IPS-20b (cell line): ENCODE data around the gene TYRO3.

Experiments used
- H3K27ac ChIP-seq: one replicate; pipeline ENCODE4 v1.5.1; 2013; ENCODE audit warnings: low read length
- H3K27me3 ChIP-seq: 2 replicates; pipeline ENCODE4 v1.6.1; 2013; ENCODE audit warnings: mild to moderate bottlenecking, low read length, inconsistent platforms; ENCODE audit not compliant: insufficient read depth
- H3K36me3 ChIP-seq: 2 replicates; pipeline ENCODE4 v1.6.1; 2013; ENCODE audit warnings: low read depth, mild to moderate bottlenecking, inconsistent platforms, low read length, moderate library complexity; ENCODE audit not compliant: insufficient read depth
- H3K4me1 ChIP-seq: 2 replicates; pipeline ENCODE4 v1.6.1; 2013; ENCODE audit warnings: mild to moderate bottlenecking, control low read depth, inconsistent platforms, low read length, moderate library complexity; ENCODE audit not compliant: insufficient read depth
- H3K4me3 ChIP-seq: 2 replicates; pipeline ENCODE4 v1.5.1; 2013; ENCODE audit warnings: mild to moderate bottlenecking, low read length, inconsistent platforms
- H3K9ac ChIP-seq: 2 replicates; pipeline ENCODE4 v1.6.1; 2013; ENCODE audit warnings: low read depth, mild to moderate bottlenecking, inconsistent platforms, low read length, moderate library complexity
- H3K9me3 ChIP-seq: 2 replicates; pipeline ENCODE4 v1.6.1; 2013; ENCODE audit warnings: mild to moderate bottlenecking, low read depth, low read length, inconsistent platforms; ENCODE audit not compliant: insufficient read depth

The TYRO3 gene

GRCh38 chr15:41558400-41559238 lies at the start of gene TYRO3:
TSS of gene TYRO3 (plus strand) at chr15:41559212. CDS start at chr15:41559258, 46 bp downstream.
- H3K27me3 ChIP-seq, result peaks cover 8% of the 10 kb centered on the region; the same call in 1 of the 2 replicates
- H3K9me3 ChIP-seq, result no peaks in the 10 kb centered on the region
- peaks cover 39% of the 10 kb centered on the region for H3K4me1 ChIP-seq
- H3K4me3 ChIP-seq, result peak within 1 kb of the TSS; percentile 91
- peak within 1 kb of the TSS; percentile 87; the same call in 1 of the 2 replicates for H3K9ac ChIP-seq
- H3K36me3 ChIP-seq, result peaks cover 17% of the 10 kb centered on the region
- peak within 1 kb of the TSS; percentile 40 for H3K27ac ChIP-seq

- no peak overlapping the region for H3K27ac ChIP-seq
- H3K4me1 ChIP-seq, result no peaks in the 10 kb centered on the region
- H3K4me3 ChIP-seq, result no peak overlapping the region
- no peak overlapping the region for H3K9ac ChIP-seq
- H3K36me3 ChIP-seq, result no peaks in the 10 kb centered on the region
- peaks cover 88% of the 10 kb centered on the region for H3K27me3 ChIP-seq
- H3K9me3 ChIP-seq, result no peaks in the 10 kb centered on the region
These were observed 48.3 kb upstream of the TYRO3 start for GRCh38 chr15:41510728-41511127.

GRCh38 chr15:41511331-41511898 lies 47.6 kb upstream of the TYRO3 start:
- H3K27me3 ChIP-seq, result peaks cover 82% of the 10 kb centered on the region
- H3K4me3 ChIP-seq, result peak overlapping the region; percentile 14; the same call in 1 of the 2 replicates
- H3K9me3 ChIP-seq, result no peaks in the 10 kb centered on the region
- no peak overlapping the region for H3K27ac ChIP-seq
- H3K9ac ChIP-seq, result no peak overlapping the region
- no peaks in the 10 kb centered on the region for H3K36me3 ChIP-seq
- H3K4me1 ChIP-seq, result no peaks in the 10 kb centered on the region

- Histone ChIP-seq H3K4me3 (peak overlapping the region; percentile 23; the same call in 1 of the 2 replicates), H3K9me3 (no peaks in the 10 kb centered on the region), H3K27ac (no peak overlapping the region), H3K36me3 (peaks cover 1% of the 10 kb centered on the region; the same call in 1 of the 2 replicates), H3K9ac (no peak overlapping the region), H3K27me3 (peaks cover 78% of the 10 kb centered on the region), H3K4me1 (no peaks in the 10 kb centered on the region)
These were observed 47.1 kb upstream of the TYRO3 start for GRCh38 chr15:41511899-41512369.

- Histone ChIP-seq H3K9me3 (no peaks in the 10 kb centered on the region), H3K9ac (no peak overlapping the region), H3K27ac (no peak overlapping the region), H3K36me3 (peaks cover 7% of the 10 kb centered on the region), H3K4me1 (no peaks in the 10 kb centered on the region), H3K27me3 (peaks cover 72% of the 10 kb centered on the region), H3K4me3 (peak overlapping the region; percentile 61; the same call in 1 of the 2 replicates)
These were observed 46.5 kb upstream of the TYRO3 start for GRCh38 chr15:41512512-41512939.

GRCh38 chr15:41512940-41513505 lies 46.0 kb upstream of the TYRO3 start:
- H3K4me3 ChIP-seq, result peak overlapping the region; percentile 61; the same call in 1 of the 2 replicates
- H3K27me3 ChIP-seq, result peaks cover 67% of the 10 kb centered on the region

GRCh38 chr15:41513506-41514227 lies 45.3 kb upstream of the TYRO3 start, which contains the start of gene LTK:
TSS of gene LTK (minus strand) at chr15:41513827. CDS start at chr15:41513709, 118 bp downstream.
- peak within 1 kb of the TSS; percentile 61; the same call in 1 of the 2 replicates for H3K4me3 ChIP-seq

More at GRCh38 chr15:41512940-41513505, 46.0 kb upstream of the TYRO3 start:
- no peaks in the 10 kb centered on the region for H3K4me1 ChIP-seq
- H3K36me3 ChIP-seq, result peaks cover 12% of the 10 kb centered on the region
- no peak overlapping the region for H3K9ac ChIP-seq
- H3K27ac ChIP-seq, result no peak overlapping the region
- H3K9me3 ChIP-seq, result no peaks in the 10 kb centered on the region

GRCh38 chr15:41517895-41518449 lies 41.0 kb upstream of the TYRO3 start:
- Histone ChIP-seq H3K36me3 (peaks cover 35% of the 10 kb centered on the region), H3K4me3 (no peak overlapping the region), H3K4me1 (no peaks in the 10 kb centered on the region), H3K9me3 (no peaks in the 10 kb centered on the region), H3K27me3 (peaks cover 18% of the 10 kb centered on the region), H3K9ac (no peak overlapping the region), H3K27ac (no peak overlapping the region)

More at GRCh38 chr15:41513506-41514227, 45.3 kb upstream of the TYRO3 start, which contains the start of gene LTK:
- Histone ChIP-seq H3K9ac (no peak within 1 kb of the TSS), H3K27me3 (peaks cover 61% of the 10 kb centered on the region), H3K9me3 (no peaks in the 10 kb centered on the region), H3K4me1 (no peaks in the 10 kb centered on the region), H3K36me3 (peaks cover 15% of the 10 kb centered on the region), H3K27ac (no peak within 1 kb of the TSS)

GRCh38 chr15:41520636-41521035 lies 38.4 kb upstream of the TYRO3 start:
- no peaks in the 10 kb centered on the region for H3K4me1 ChIP-seq
- H3K4me3 ChIP-seq, result no peak overlapping the region
- H3K9me3 ChIP-seq, result no peaks in the 10 kb centered on the region
- no peak overlapping the region for H3K9ac ChIP-seq
- H3K36me3 ChIP-seq, result peaks cover 52% of the 10 kb centered on the region
- H3K27ac ChIP-seq, result no peak overlapping the region
- no peaks in the 10 kb centered on the region for H3K27me3 ChIP-seq

- H3K36me3 ChIP-seq, result peaks cover 59% of the 10 kb centered on the region
- H3K27ac ChIP-seq, result no peak overlapping the region
- H3K9ac ChIP-seq, result no peak overlapping the region
- H3K4me1 ChIP-seq, result no peaks in the 10 kb centered on the region
- no peaks in the 10 kb centered on the region for H3K27me3 ChIP-seq
- H3K9me3 ChIP-seq, result no peaks in the 10 kb centered on the region
- H3K4me3 ChIP-seq, result no peak overlapping the region
These were observed 37.4 kb upstream of the TYRO3 start for GRCh38 chr15:41521614-41522013.

- no peaks in the 10 kb centered on the region for H3K9me3 ChIP-seq
- H3K27me3 ChIP-seq, result no peaks in the 10 kb centered on the region
- no peak overlapping the region for H3K27ac ChIP-seq
- no peak overlapping the region for H3K4me3 ChIP-seq
- no peaks in the 10 kb centered on the region for H3K4me1 ChIP-seq
- H3K36me3 ChIP-seq, result peaks cover 61% of the 10 kb centered on the region
- no peak overlapping the region for H3K9ac ChIP-seq
These were observed 35.9 kb upstream of the TYRO3 start for GRCh38 chr15:41523097-41523496.
